ENCODE results near the gene FXYD7. TPM values are rescaled to one million over a fixed set of nuclear protein-coding genes. Genes with fewer than 3 reads are reported as not detected.
A peak's percentile ranks its signal among the peaks of the same experiment; 100 is the strongest.
"Not testable (repeated sequence)": the region's sequence is repeated elsewhere in the genome, so short reads cannot be mapped to it uniquely, and the experiment has no call there.

Gene FXYD7
- total and polyA plus RNA-seq, 4 donors: 12.1 to 281 (median 157) TPM

DNA sequence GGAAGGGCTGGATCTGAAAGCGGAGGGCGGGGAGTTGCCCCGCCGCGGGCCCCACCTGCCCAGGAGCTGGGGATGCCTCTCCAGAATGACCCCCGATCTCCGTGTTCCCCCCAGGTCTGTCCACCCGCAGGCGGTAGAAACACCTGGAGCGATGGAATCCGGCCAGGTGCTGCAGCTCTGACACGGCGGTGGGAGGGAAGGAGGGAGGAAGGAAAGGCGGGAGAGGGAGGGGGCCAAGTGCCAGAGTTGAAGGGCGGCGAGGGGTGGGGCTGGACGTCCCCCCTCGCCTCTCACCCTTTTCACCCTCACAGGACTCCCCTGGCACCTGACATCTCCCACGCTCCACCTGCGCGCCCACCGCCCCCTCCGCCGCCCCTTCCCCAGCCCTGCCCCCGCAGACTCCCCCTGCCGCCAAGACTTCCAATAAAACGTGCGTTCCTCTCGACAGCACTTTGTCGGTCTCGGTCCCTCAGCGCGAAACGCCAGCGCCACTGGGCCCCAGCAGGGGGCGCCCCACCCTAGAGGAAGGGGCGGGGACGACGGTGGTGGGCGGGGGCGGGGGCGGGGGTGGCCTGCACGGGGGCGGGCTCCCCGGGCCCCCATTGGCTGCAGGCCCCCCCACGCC, 337 bp upstream of the FXYD7 start:
- H3K4me1 ChIP-seq (ENCODE audit: control insufficient read depth, insufficient read depth, low read length): peaks cover 65% of the 10 kb centered on the region
- peak in 2 of 6 donors; percentile 85 to 93 for DNase-seq (ENCODE audit: low read depth in 4 of 6, low spot score in 6 of 6)
- peak overlapping the region; percentile 47 for H3K4me3 ChIP-seq (ENCODE audit: low read depth, low read length)
- peaks cover 18% of the 10 kb centered on the region for H3K27me3 ChIP-seq (ENCODE audit: control insufficient read depth, insufficient read depth, low read length)
- peak overlapping the region; percentile 60 for H3K27ac ChIP-seq (ENCODE audit: low read depth, low read length)
- 2% methylated on average over 10 of the region's 46 CpGs for WGBS (ENCODE audit: insufficient coverage)
- H3K36me3 ChIP-seq (ENCODE audit: control insufficient read depth, insufficient read depth, low read length): peaks cover 3% of the 10 kb centered on the region
- no peaks in the 10 kb centered on the region for H3K9me3 ChIP-seq (ENCODE audit: control insufficient read depth, insufficient read depth, low read length)

DNA sequence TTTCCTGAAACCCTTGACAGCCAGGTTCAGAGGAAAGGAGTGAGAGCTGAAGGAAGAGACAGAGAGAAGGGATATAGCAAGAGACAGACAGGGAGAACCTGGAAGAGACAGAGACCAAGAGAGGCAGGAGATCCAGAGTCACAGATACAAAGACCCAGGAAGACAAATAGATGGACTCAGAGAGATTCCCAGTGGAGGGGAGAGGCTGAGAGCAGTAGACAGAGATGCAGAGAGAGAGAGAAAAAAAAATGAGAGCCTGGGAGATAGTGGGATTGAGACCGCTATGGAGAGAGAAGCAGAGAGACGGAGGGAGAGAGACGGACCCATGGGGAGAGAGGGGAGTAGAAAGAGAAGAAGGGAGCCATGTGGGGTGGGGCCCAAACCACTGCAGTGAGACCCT, 763 bp downstream of the FXYD7 start:
- peaks cover 20% of the 10 kb centered on the region for H3K27me3 ChIP-seq (ENCODE audit: control insufficient read depth, insufficient read depth, low read length)
- H3K9me3 ChIP-seq (ENCODE audit: control insufficient read depth, insufficient read depth, low read length): no peaks in the 10 kb centered on the region
- H3K27ac ChIP-seq (ENCODE audit: low read depth, low read length): no peak overlapping the region
- 21% methylated on average over 3 of the region's 3 CpGs for WGBS (ENCODE audit: insufficient coverage)
- H3K36me3 ChIP-seq (ENCODE audit: control insufficient read depth, insufficient read depth, low read length): peaks cover 3% of the 10 kb centered on the region
- peak overlapping the region; percentile 47 for H3K4me3 ChIP-seq (ENCODE audit: low read depth, low read length)
- no peak for DNase-seq (ENCODE audit: low read depth in 4 of 6, low spot score in 6 of 6)
- H3K4me1 ChIP-seq (ENCODE audit: control insufficient read depth, insufficient read depth, low read length): peaks cover 56% of the 10 kb centered on the region

- H3K9me3 ChIP-seq (ENCODE audit: control insufficient read depth, insufficient read depth, low read length): no peaks in the 10 kb centered on the region
- H3K27ac ChIP-seq (ENCODE audit: low read depth, low read length): no peak overlapping the region
- 4% methylated on average over 5 of the region's 6 CpGs for WGBS (ENCODE audit: insufficient coverage)
- H3K4me1 ChIP-seq (ENCODE audit: control insufficient read depth, insufficient read depth, low read length): peaks cover 52% of the 10 kb centered on the region
- H3K27me3 ChIP-seq (ENCODE audit: control insufficient read depth, insufficient read depth, low read length): peaks cover 20% of the 10 kb centered on the region
- H3K36me3 ChIP-seq (ENCODE audit: control insufficient read depth, insufficient read depth, low read length): peaks cover 3% of the 10 kb centered on the region
- peak overlapping the region; percentile 47 for H3K4me3 ChIP-seq (ENCODE audit: low read depth, low read length)
- peak in 1 of 6 donors; percentile 6 for DNase-seq (ENCODE audit: low read depth in 4 of 6, low spot score in 6 of 6)
Observed at GRCh38 chr19:35144259-35144599, 1.2 kb downstream of the FXYD7 start.

GRCh38 chr19:35144600-35145436, 1.8 kb downstream of the FXYD7 start:
- peaks cover 1% of the 10 kb centered on the region for H3K36me3 ChIP-seq (ENCODE audit: control insufficient read depth, insufficient read depth, low read length)
- H3K4me1 ChIP-seq (ENCODE audit: control insufficient read depth, insufficient read depth, low read length): peaks cover 46% of the 10 kb centered on the region
- 17% methylated on average over 5 of the region's 15 CpGs for WGBS (ENCODE audit: insufficient coverage)
- peak overlapping the region; percentile 26 for H3K4me3 ChIP-seq (ENCODE audit: low read depth, low read length)
- no peak overlapping the region for H3K27ac ChIP-seq (ENCODE audit: low read depth, low read length)
- DNase-seq (ENCODE audit: low read depth in 4 of 6, low spot score in 6 of 6): peak in 2 of 6 donors; percentile 23 to 78
- peaks cover 20% of the 10 kb centered on the region for H3K27me3 ChIP-seq (ENCODE audit: control insufficient read depth, insufficient read depth, low read length)
- no peaks in the 10 kb centered on the region for H3K9me3 ChIP-seq (ENCODE audit: control insufficient read depth, insufficient read depth, low read length)

- DNase-seq (ENCODE audit: low read depth in 4 of 6, low spot score in 6 of 6): no peak
- H3K9me3 ChIP-seq (ENCODE audit: control insufficient read depth, insufficient read depth, low read length): no peaks in the 10 kb centered on the region
- H3K36me3 ChIP-seq (ENCODE audit: control insufficient read depth, insufficient read depth, low read length): peaks cover 14% of the 10 kb centered on the region
- WGBS (ENCODE audit: insufficient coverage): 98% methylated on average over 4 of the region's 7 CpGs
- H3K27me3 ChIP-seq (ENCODE audit: control insufficient read depth, insufficient read depth, low read length): peaks cover 16% of the 10 kb centered on the region
- no peak overlapping the region for H3K27ac ChIP-seq (ENCODE audit: low read depth, low read length)
- no peak overlapping the region for H3K4me3 ChIP-seq (ENCODE audit: low read depth, low read length)
- H3K4me1 ChIP-seq (ENCODE audit: control insufficient read depth, insufficient read depth, low read length): peaks cover 28% of the 10 kb centered on the region
Observed at GRCh38 chr19:35146746-35147459, 3.8 kb downstream of the FXYD7 start.

DNA sequence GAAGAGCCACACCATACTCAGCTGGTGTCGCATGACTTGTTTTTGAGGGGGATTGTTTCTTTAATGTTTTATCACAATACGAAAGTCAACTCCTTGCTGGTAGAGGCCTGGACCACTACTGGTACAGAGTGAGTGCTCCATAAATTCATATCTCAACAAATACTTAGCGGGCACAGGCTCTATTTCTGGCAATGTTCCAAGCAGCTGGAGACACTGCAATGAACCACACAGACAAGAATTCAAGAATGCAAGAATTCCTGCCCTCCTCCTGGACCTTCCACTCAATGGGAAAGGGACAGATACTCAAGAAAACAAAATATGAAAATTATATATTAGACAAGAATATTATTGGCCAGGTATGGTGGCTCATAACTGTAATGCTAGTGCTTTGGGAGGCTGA, 6.4 kb downstream of the FXYD7 start:
- Histone ChIP-seq H3K27ac (ENCODE audit: low read depth, low read length) (no peak overlapping the region), H3K9me3 (ENCODE audit: control insufficient read depth, insufficient read depth, low read length) (no peaks in the 10 kb centered on the region), H3K4me3 (ENCODE audit: low read depth, low read length) (no peak overlapping the region), H3K27me3 (ENCODE audit: control insufficient read depth, insufficient read depth, low read length) (peaks cover 21% of the 10 kb centered on the region), H3K4me1 (ENCODE audit: control insufficient read depth, insufficient read depth, low read length) (peaks cover 22% of the 10 kb centered on the region), H3K36me3 (ENCODE audit: control insufficient read depth, insufficient read depth, low read length) (peaks cover 18% of the 10 kb centered on the region)
- DNase-seq (ENCODE audit: low read depth in 4 of 6, low spot score in 6 of 6): no peak
- no CpG with 5 or more reads among the region's 3 CpGs for WGBS (ENCODE audit: insufficient coverage)

GRCh38 chr19:35150445-35150844, 7.4 kb downstream of the FXYD7 start:
- 82% methylated on average over 2 of the region's 2 CpGs for WGBS (ENCODE audit: insufficient coverage)
- H3K36me3 ChIP-seq (ENCODE audit: control insufficient read depth, insufficient read depth, low read length): peaks cover 23% of the 10 kb centered on the region
- no peak overlapping the region for H3K4me3 ChIP-seq (ENCODE audit: low read depth, low read length)
- peaks cover 31% of the 10 kb centered on the region for H3K27me3 ChIP-seq (ENCODE audit: control insufficient read depth, insufficient read depth, low read length)
- no peak overlapping the region for H3K27ac ChIP-seq (ENCODE audit: low read depth, low read length)
- no peaks in the 10 kb centered on the region for H3K9me3 ChIP-seq (ENCODE audit: control insufficient read depth, insufficient read depth, low read length)
- DNase-seq (ENCODE audit: low read depth in 4 of 6, low spot score in 6 of 6): no peak
- peaks cover 20% of the 10 kb centered on the region for H3K4me1 ChIP-seq (ENCODE audit: control insufficient read depth, insufficient read depth, low read length)

GRCh38 chr19:35151273-35152065, 8.4 kb downstream of the FXYD7 start:
- DNase-seq (ENCODE audit: low read depth in 4 of 6, low spot score in 6 of 6): no peak
- H3K36me3 ChIP-seq (ENCODE audit: control insufficient read depth, insufficient read depth, low read length): peaks cover 24% of the 10 kb centered on the region
- peaks cover 38% of the 10 kb centered on the region for H3K27me3 ChIP-seq (ENCODE audit: control insufficient read depth, insufficient read depth, low read length)
- no peak overlapping the region for H3K4me3 ChIP-seq (ENCODE audit: low read depth, low read length)
- no peak overlapping the region for H3K27ac ChIP-seq (ENCODE audit: low read depth, low read length)
- peaks cover 20% of the 10 kb centered on the region for H3K4me1 ChIP-seq (ENCODE audit: control insufficient read depth, insufficient read depth, low read length)
- 81% methylated on average over 16 of the region's 20 CpGs for WGBS (ENCODE audit: insufficient coverage)
- H3K9me3 ChIP-seq (ENCODE audit: control insufficient read depth, insufficient read depth, low read length): no peaks in the 10 kb centered on the region

DNA sequence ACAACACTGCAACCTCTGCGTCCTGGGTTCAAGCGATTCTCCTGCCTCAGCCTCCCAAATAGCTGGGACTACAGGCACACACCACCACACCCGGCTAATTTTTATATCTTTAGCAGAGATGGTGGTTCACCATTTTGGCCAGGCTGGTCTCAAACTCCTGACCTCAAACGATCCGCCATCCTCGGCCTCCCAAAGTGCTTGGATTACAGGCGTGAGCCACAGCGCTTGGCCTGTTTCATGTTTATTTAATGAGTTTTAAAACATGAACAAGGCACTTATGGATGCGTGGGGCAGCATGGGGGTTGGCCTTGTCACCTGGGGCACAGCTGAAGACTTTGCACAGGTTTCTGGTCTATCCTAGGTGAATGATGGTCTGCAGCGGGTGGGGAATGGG, 10.1 kb downstream of the FXYD7 start:
- Histone ChIP-seq H3K4me1 (ENCODE audit: control insufficient read depth, insufficient read depth, low read length) (peaks cover 20% of the 10 kb centered on the region), H3K27me3 (ENCODE audit: control insufficient read depth, insufficient read depth, low read length) (peaks cover 40% of the 10 kb centered on the region), H3K36me3 (ENCODE audit: control insufficient read depth, insufficient read depth, low read length) (peaks cover 24% of the 10 kb centered on the region)
- H3K27ac ChIP-seq (ENCODE audit: low read depth, low read length); DNase-seq (ENCODE audit: low read depth in 4 of 6, low spot score in 6 of 6); H3K4me3 ChIP-seq (ENCODE audit: low read depth, low read length); H3K9me3 ChIP-seq (ENCODE audit: control insufficient read depth, insufficient read depth, low read length): not testable (repeated sequence)
- 76% methylated on average over 7 of the region's 10 CpGs for WGBS (ENCODE audit: insufficient coverage)
